Ramos (cell line): ENCODE measurements around the gene SLC15A4.

Experiments
- in situ Hi-C: fragments of 300-500 bp; cut with MboI; formaldehyde crosslinking; loops from one replicate; pipeline ENCODE4 v1.14.3; 2022; ENCODE audit warnings: low sequenced_read_pairs; ENCODE audit not compliant: unreplicated experiment

The SLC15A4 gene

DNA sequence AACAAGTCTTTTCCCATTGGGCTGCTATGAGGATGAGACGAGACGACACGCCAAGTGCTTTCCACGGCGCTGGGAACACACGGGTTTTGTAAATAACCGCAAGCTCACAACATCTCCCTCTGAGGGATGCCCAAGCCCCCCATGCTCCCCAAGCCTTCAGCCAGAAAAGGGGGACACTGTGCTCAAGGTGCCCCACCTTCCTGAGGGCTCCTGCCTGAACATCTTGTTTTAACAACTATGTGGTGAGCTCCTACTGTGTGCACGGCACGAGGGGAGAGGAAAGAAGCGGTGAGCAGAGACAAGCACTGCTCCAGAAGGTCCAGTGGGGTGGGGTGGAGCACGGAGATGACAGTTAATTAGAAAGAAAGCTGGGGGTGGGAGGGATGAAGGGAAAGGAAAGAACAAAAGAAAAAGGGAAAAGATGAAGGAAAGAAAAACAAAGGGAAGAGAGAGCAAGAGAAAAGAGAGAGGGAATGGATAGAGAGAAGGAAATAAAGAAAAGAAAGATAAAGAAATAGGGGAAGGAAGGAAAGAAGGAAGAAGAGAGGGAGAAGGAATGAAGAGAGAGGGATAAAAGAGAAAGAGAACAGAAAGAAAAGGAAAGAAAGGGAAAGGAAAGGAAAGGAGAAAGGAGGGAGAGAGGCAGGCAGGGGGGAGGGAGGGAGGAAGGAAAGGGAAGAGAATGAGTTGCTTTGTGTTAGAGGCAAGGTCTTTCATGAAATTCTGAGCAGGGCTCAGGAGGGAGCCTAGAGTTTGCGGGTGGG is 56.8 kb downstream of the SLC15A4 start:
- in situ Hi-C loops: no loop called here

DNA sequence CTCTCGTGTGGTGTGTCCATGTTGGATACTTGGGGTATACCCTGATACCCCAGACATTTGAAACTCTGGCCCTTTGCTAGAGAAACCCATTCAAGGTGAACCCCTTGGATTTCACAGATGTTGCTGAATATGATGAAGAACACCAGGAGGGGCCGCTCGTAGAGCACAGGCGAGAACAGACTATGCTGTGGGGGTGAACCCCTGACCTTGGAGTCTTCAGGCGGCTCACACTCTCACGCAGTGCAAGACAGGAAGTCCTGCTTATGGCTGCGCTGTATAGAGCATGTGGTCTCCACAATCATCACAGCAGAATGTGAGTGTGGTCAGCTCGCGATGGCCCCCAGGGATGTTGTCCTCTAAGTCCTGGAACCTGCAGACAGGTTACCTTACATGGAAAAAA is 60.4 kb downstream of the SLC15A4 start:
- in situ Hi-C loops: no loop called here

DNA sequence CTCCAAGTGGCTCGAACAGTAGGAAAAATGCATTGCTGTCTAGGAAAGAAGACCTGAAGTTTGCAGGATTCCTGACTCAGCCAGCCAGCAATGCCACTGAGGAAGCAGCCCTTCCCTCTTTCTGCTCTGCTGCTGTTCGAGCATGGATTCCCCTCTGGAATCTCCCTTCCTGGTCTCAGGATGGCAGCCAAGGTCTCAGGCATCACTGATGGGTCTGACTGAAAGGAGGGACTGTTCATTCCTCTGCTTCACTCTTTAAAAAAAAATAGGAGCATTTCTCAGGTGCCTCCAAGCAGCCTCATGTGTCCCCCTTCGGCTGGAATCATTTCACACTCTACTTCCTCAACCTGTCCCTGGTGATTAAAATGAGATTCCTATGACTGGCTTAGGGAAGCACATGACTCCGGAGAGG is 62.4 kb downstream of the SLC15A4 start:
- in situ Hi-C loops: no loop called here

DNA sequence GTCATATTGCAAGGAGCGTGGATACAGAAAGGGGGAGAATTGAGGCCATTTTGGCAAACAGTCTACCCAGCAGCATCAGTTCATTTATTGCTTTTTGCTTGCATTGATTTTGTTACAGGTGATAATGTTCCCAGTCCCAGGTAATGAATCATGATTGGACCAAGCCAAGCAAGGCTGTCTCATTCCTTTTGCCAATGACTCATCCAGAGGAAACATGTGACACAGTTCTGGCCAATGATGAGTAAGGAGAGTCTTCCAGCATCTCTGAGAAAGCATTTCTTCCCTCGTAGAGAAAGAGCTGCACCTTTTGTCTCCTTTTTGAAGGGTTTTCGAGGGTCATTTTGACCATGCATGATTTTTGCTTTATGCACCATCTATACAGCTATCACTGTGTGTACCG is 68.2 kb downstream of the SLC15A4 start:
- in situ Hi-C loops: no loop called here

DNA sequence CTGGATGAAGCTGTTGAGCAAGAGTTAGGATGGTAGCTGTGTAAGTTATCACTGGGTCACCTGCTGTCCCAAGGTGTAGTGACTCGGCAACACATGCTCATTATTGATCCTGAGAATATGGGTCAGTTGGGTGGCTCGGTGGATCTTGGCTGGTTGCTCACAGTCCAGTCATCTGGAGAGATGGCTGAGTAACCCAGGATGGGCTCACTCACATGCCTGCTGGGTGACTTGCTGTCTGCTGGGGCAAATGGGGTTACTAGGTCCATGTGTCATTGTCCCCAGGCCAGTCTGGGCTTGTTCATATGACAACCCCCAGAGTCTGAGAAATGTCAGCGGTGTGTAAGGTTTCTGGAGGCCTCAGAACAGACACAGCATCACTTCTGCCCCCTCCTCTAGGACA is 69.5 kb downstream of the SLC15A4 start:
- in situ Hi-C loops: no loop called here

DNA sequence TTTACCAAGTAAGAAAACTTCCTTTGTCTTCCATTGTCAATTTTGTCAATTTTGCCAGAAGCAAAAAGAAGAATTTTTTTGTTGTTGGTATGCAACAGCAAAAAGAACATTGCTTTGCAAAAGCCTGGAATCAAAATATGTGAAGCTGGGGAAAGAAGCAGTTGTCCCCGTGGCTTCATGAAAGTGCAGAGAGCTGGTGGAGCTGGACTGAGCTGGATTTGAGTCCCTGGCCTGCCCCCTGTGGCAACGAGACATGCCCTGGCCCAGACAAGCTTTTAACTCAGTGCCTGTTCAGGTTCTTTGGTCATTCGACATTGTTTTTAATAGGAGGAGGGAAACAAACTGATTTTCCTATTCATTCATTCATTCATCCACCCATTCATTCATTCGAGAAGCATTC is 70.3 kb downstream of the SLC15A4 start:
- in situ Hi-C loops: no loop called here

DNA sequence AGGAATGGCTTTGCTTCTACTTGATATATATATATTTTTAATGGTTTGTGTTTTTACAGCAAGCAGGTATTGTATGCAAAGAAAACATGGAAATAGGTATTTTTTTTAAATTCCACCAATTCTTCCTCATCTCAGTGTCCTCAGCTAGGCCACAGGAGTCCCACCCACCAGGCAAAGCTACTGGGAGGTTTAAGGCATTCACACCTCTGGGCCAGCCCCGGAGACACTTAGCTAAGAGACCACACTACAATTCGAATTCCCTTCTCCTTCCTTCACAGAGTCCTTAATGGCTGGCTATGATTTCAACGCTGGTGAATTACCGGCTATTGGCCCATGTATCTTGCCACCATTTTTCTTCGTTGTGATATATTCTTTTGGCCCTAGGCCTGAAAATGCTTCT is 71.4 kb downstream of the SLC15A4 start:
- in situ Hi-C loops: no loop called here

DNA sequence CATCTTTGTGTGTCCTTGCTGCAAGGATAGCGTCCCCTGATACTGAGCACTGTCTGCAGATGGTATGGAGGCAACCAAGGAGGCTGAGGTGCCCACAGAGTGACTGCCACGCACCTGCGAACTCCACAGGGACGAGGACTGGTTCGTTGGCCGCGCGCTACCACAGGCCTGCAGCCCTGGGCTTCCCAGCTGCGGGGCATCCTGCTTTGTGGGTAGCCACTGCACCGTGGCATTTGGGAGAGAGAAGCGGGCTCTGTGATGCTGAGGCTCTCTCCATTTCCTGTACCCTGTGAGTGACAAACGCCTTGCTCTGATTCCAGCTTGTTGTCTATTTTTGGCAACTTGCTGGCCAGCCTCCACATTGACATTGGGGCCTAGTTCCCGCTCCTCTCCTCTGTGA is 76.3 kb downstream of the SLC15A4 start:
- in situ Hi-C loops: no loop called here

DNA sequence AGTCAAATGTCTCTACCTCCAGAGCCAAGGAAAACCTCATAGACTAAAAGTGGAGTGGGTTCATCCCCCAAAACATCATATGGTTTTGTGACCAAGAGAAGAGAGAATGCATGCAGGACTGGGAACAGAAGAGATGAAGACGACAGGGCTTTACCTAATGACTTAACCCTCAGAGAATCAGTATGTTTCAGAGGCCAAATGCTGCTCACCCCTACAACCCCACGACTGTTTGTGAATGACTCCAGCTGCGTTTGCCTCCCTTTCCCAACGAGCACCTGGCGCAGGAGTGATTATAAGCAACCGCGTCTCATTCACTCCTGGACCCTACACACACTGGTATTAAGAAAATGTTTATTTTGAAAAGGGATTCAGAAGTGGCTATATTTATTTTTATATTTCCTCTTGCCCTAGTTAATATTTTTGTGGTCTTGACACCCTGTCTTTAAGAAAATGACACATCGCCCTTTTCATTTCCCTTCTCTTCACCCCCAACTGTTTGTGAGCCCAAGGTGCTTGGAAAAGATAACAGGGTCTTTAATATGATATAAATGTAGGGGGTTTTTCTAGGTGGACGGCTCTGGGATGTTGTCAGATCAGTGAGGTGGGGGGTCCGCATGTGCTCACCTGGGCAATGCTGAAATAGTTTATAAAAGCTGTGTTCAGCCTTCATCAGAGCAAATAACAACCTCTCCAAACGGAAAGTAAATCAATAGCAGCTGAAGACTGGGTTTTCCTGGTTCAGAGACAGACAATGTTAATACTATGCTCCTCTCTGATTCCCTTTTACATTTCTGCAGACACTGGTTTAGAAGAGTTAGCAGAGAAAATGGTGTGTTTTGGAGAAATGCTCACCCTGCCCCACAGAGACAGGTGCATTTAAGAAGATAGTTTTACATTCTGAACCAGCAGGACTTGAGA is 77.7 kb downstream of the SLC15A4 start:
- in situ Hi-C loops: no loop called here

DNA sequence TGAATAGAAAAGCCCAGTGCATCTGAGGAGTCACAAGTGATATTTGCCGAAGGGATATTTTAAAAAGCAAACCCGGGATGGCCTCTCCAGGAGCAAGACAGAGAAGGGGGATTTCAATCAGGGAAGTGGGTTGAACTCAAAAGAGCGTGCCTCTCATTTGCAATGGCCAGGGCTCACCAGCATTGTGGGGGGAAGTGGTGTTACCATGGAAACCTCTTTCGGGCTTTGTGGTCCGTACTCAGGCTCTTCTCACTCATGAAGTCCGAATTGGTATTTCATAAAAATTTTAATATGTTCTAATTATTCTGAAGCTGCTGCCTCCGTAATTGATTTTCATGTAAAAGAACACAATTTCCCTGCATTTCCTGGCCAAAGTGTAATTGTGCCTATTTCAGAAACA is 79.8 kb downstream of the SLC15A4 start:
- in situ Hi-C loops: no loop called here
